Panc1 (cell line): Measurements from ENCODE around the gene COL28A1.

Experiments
- POLR2AphosphoS5 ChIP-seq: IDR thresholded peaks from 2 replicates; pipeline ENCODE4 v1.6.1; 2012; ENCODE audit warnings: mild to moderate bottlenecking, low read depth, low read length, moderate library complexity
- SIN3A ChIP-seq: IDR thresholded peaks from 2 replicates; pipeline ENCODE4 v1.6.1; 2012; ENCODE audit warnings: low read depth, mild to moderate bottlenecking, low read length, moderate library complexity, borderline replicate concordance; ENCODE audit not compliant: insufficient read depth
- TCF7L2 ChIP-seq: IDR thresholded peaks from 2 replicates; pipeline ENCODE4 v1.6.1; 2011; ENCODE audit warnings: mild to moderate bottlenecking, low read depth, low read length, inconsistent platforms
- TF ChIP-seq, protein P1 (sequence below): fragments of 450-650 bp; IDR thresholded peaks from 2 replicates; pipeline ENCODE4 v1.5.1; 2017; ENCODE audit warnings: mild to moderate bottlenecking
- TF ChIP-seq, protein P2 (sequence below), 2 experiments: IDR thresholded peaks; 2 replicates each; pipeline ENCODE4 v1.6.1; 2011 to 2012; ENCODE audit warnings: low read depth in 2 of 2, control low read depth in 1 of 2, low read length in 1 of 2, mild to moderate bottlenecking in 1 of 2, moderate library complexity in 1 of 2; ENCODE audit not compliant: insufficient read depth in 1 of 2

DNA sequence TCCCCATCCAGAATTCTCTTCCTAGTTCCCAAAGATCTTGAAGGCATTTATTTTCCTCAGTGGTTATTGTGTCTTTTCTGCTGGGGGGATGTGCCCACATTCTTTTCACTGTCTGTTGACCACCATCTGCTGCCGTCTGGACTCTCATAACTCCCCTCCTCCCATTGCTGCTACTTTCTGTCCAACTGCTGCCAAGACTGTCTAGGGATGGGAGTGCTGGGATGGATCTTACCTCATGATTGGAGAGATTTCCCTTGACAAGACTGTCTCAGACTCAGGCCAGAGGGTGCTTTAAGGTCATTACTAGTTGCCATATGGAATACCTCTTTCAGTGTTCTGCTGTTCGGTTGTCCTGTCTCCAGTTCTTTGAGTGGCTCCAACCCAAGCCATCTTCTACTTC is 211.8 kb downstream of the COL28A1 start:
- TF ChIP-seq, protein P1, sequence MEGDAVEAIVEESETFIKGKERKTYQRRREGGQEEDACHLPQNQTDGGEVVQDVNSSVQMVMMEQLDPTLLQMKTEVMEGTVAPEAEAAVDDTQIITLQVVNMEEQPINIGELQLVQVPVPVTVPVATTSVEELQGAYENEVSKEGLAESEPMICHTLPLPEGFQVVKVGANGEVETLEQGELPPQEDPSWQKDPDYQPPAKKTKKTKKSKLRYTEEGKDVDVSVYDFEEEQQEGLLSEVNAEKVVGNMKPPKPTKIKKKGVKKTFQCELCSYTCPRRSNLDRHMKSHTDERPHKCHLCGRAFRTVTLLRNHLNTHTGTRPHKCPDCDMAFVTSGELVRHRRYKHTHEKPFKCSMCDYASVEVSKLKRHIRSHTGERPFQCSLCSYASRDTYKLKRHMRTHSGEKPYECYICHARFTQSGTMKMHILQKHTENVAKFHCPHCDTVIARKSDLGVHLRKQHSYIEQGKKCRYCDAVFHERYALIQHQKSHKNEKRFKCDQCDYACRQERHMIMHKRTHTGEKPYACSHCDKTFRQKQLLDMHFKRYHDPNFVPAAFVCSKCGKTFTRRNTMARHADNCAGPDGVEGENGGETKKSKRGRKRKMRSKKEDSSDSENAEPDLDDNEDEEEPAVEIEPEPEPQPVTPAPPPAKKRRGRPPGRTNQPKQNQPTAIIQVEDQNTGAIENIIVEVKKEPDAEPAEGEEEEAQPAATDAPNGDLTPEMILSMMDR = no peak
- TF ChIP-seq POLR2AphosphoS5 (no peak), TCF7L2 (no peak), SIN3A (no peak)
- TF ChIP-seq, protein P2, sequence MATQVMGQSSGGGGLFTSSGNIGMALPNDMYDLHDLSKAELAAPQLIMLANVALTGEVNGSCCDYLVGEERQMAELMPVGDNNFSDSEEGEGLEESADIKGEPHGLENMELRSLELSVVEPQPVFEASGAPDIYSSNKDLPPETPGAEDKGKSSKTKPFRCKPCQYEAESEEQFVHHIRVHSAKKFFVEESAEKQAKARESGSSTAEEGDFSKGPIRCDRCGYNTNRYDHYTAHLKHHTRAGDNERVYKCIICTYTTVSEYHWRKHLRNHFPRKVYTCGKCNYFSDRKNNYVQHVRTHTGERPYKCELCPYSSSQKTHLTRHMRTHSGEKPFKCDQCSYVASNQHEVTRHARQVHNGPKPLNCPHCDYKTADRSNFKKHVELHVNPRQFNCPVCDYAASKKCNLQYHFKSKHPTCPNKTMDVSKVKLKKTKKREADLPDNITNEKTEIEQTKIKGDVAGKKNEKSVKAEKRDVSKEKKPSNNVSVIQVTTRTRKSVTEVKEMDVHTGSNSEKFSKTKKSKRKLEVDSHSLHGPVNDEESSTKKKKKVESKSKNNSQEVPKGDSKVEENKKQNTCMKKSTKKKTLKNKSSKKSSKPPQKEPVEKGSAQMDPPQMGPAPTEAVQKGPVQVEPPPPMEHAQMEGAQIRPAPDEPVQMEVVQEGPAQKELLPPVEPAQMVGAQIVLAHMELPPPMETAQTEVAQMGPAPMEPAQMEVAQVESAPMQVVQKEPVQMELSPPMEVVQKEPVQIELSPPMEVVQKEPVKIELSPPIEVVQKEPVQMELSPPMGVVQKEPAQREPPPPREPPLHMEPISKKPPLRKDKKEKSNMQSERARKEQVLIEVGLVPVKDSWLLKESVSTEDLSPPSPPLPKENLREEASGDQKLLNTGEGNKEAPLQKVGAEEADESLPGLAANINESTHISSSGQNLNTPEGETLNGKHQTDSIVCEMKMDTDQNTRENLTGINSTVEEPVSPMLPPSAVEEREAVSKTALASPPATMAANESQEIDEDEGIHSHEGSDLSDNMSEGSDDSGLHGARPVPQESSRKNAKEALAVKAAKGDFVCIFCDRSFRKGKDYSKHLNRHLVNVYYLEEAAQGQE (IDR thresholded peaks at IDR 0.05; ENCODE audit: insufficient read depth in 1 of 2, low read depth in 2 of 2, low read length in 1 of 2) = no peak
